Heart right ventricle (tissue), 16 donors: ENCODE results near the gene TTLL8. TPM values are rescaled to one million over a fixed set of nuclear protein-coding genes. Genes with fewer than 3 reads are reported as not detected.

Experiments
- ATAC-seq, 8 donors: fragments of 200-7000 bp; cut with Tn5 transposase; one replicate each; pipeline ENCODE4 v1.9.1; 2020; ENCODE audit warnings: mild to moderate bottlenecking in 8 of 8, moderate library complexity in 8 of 8, moderate number of reproducible peaks in 1 of 8
- DNase-seq, 2 donors: peaks; one replicate each; pipeline ENCODE4 v3.0.0-alpha.2; 2020
- H3K27ac ChIP-seq, 10 donors: fragments of 200-600 bp; sonication (generic) in 2 of 10; one replicate each; pipeline versions ENCODE4 v1.5.0 to v1.8.0; 2020 to 2022; ENCODE audit warnings: mild to moderate bottlenecking in 3 of 10
- H3K27me3 ChIP-seq, 7 donors: fragments of 200-600 bp; one replicate each; pipeline ENCODE4 v1.8.0; 2021 to 2022; ENCODE audit warnings: mild to moderate bottlenecking in 2 of 7
- H3K36me3 ChIP-seq, 9 donors: fragments of 200-600 bp; sonication (generic) in 1 of 9; one replicate each; pipeline versions ENCODE4 v1.5.0 to v1.8.0; 2020 to 2022; ENCODE audit warnings: mild to moderate bottlenecking in 2 of 9
- H3K4me1 ChIP-seq, 9 donors: fragments of 200-600 bp; sonication (generic) in 1 of 9; one replicate each; pipeline versions ENCODE4 v1.5.0 to v1.8.0; 2020 to 2022; ENCODE audit warnings: mild to moderate bottlenecking in 4 of 9
- H3K4me3 ChIP-seq, 10 donors: fragments of 200-600 bp; sonication (generic) in 2 of 10; one replicate each; pipeline versions ENCODE4 v1.5.0 to v1.8.0; 2020 to 2022; ENCODE audit warnings: mild to moderate bottlenecking in 7 of 10, moderate library complexity in 2 of 10
- H3K9me3 ChIP-seq, 11 donors: fragments of 200-600 bp in 10 of 11; sonication (generic) in 2 of 11; one replicate each; pipeline versions ENCODE4 v1.5.0 to v1.8.0; 2013 to 2022; ENCODE audit warnings: mild to moderate bottlenecking in 2 of 11, control low read depth in 1 of 11, moderate library complexity in 1 of 11
- CTCF ChIP-seq, 9 donors: fragments of 200-600 bp; sonication (generic) in 2 of 9; IDR thresholded peaks; one replicate each; pipeline versions ENCODE4 v1.5.0 to v1.8.0; 2021 to 2022; ENCODE audit warnings: antibody characterized with exemption in 9 of 9, mild to moderate bottlenecking in 5 of 9, moderate library complexity in 1 of 9
- WGBS, 2 donors: extraction: QIAGEN DNeasy Blood & Tissue Kit; methylation state at CpG; one replicate each; pipeline ENCODE4 v1.1.7; 2013; ENCODE audit warnings: inconsistent platforms in 1 of 2; 5-methylcytosine and 5-hydroxymethylcytosine counted together
- intact Hi-C, 10 donors: fragments of 100-400 bp; cut with DNase I; formaldehyde crosslinking; loops; one replicate each; pipeline versions ENCODE4 v1.11.1 to v1.14.2; 2022
- polyA plus RNA-seq, 2 donors: library from polyadenylated mRNA; stranded (reverse); fragments of 200-250 nt; gene quantifications; one replicate each; pipeline ENCODE4 v1.2.3, GENCODE V29; 2013
- total RNA-seq, 10 donors: library from RNA; stranded (reverse); fragmentation: NEBNext Ultra II Directional in 3 of 10; extraction: Animal tissue kit (Norgen Biotek cat#: 25700) in 3 of 10; gene quantifications; one replicate each; pipeline versions ENCODE4 v1.2.1 to v1.2.4, GENCODE V29; 2021 to 2023
- donor health status: Arrhythmogenic right ventricular cardiomyopathy.
- donor health status: ischemic (EF 13 %, LVEDD 7.1; RV severe dilation, severe dysfunction).
- donor health status: healthy with polysubstance abuse.
- donor health status: DM: no; HTN: yes; CAD: no.
- donor health status: DM: no; HTN: no; CAD: no.
- donor health status: ischemic (EF 25% LVEDD 6.9; RV normal size, moderate dysfunction).
- donor health status: ischemic (EF 25% LVEDD 5.7; RV mildly dilated, moderate dysfunction).
- donor health status: healthy.
- donor health status: DM: yes; HTN: yes; CAD: no.
- donor health status: Ischemic cardiomyopathy.
- donor health status: ischemic (EF 35%, LVEDD 5.7; RV mildly dilated, moderate dysfunction).
- donor health status: nonischemic (EF 11% LVEDD 7.7; RV severe dilation, severe dysfunction).
- donor health status: DM: yes; HTN: yes; CAD: no.
- donor health status: PGD.
- donor health status: ischemic (EF 29% LVEDD 5.4; RV normal size, mild dysfunction).
- donor health status: nonischemic (EF 23%, LVEDD 6.1; RV moderate dilation, normal function).

The TTLL8 gene
- total and polyA plus RNA-seq, 12 donors = not detected

GRCh38 chr22:50012211-50013181 lies 45.6 kb downstream of the TTLL8 start, which contains the start of gene IL17REL:
Gene IL17REL, minus strand, starts transcription at chr22:50012765. Its CDS starts 119 bp downstream, at chr22:50012646.
- Histone ChIP-seq H3K36me3 (no peaks in the 10 kb centered on the region), H3K4me1 (peaks cover 0 to 12% (median 6%) of the 10 kb centered on the region in 9 donors), H3K27me3 (peaks cover 39 to 92% (median 81%) of the 10 kb centered on the region in 7 donors), H3K4me3 (no peak within 1 kb of the TSS), H3K27ac (no peak within 1 kb of the TSS), H3K9me3 (no peaks in the 10 kb centered on the region)
- TF ChIP-seq CTCF (IDR thresholded peaks at IDR 0.05) = peak in 5 of 9 donors; percentile 14 to 42 (median 27)
- ATAC-seq = peak in 4 of 8 donors; percentile 31 to 54 (median 40)
- no peak for DNase-seq
- intact Hi-C loops = no loop called here
- 50 to 56% methylated on average over 29 of the region's 29 CpGs for WGBS, 2 donors

GRCh38 chr22:50011447-50012210 lies 46.5 kb downstream of the TTLL8 start:
- peaks cover 39 to 83% (median 73%) of the 10 kb centered on the region in 7 donors for H3K27me3 ChIP-seq
- no peak overlapping the region for H3K4me3 ChIP-seq
- no peak for ATAC-seq
- TF ChIP-seq CTCF (IDR thresholded peaks at IDR 0.05) = no peak
- intact Hi-C loops = no loop called here
- DNase-seq = no peak
- no peaks in the 10 kb centered on the region for H3K36me3 ChIP-seq
- no peak overlapping the region for H3K27ac ChIP-seq
- 46 to 49% methylated on average over 18 of the region's 18 CpGs for WGBS, 2 donors
- H3K9me3 ChIP-seq = no peaks in the 10 kb centered on the region
- H3K4me1 ChIP-seq = peaks cover 0 to 12% (median 6%) of the 10 kb centered on the region in 9 donors

DNA sequence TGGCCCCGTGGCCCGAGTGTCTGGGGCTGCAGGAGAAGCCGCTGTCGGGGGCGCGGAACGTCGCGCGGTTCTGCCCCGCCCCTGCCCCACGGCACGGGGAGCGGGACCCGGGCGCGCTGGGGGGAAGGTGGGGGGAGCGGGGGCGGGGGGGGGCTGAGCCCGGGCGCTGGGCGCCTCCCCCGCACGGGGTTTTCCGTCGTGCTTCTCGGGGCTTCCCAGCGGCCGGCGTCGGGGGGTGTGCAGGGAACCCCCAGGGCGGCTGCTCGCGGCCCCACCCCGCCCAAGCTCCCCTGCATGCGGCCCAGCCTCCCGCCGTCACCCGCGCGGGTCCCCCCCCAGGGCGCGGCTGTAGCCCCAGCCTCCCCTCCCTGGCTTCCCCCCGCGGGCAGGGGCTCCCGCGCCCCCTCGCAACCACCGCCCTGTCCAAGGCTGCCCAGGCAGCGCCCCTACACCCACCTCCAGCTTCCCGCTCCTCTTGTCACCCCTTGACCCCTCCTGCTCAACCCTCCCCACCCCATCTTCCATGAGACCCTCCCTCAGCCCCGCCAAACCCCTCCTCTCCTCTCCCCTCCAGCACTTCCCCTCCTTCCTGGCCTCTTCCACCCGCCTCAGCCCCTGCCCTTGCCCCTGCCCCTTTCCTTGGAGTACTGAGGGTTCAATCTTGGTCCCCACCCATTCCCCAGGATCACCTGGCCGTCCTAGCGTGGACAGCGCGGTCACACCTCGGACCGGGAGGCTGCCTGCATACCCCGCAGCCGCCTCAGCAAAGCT lies 47.2 kb downstream of the TTLL8 start:
- ATAC-seq = no peak

More for the DNA sequence above, 47.2 kb downstream of the TTLL8 start:
- no peaks in the 10 kb centered on the region for H3K9me3 ChIP-seq
- H3K36me3 ChIP-seq = no peaks in the 10 kb centered on the region
- no peak for TF ChIP-seq CTCF (IDR thresholded peaks at IDR 0.05)
- H3K4me1 ChIP-seq = peaks cover 0 to 12% (median 6%) of the 10 kb centered on the region in 9 donors
- H3K27me3 ChIP-seq = peaks cover 37 to 76% (median 65%) of the 10 kb centered on the region in 7 donors
- H3K4me3 ChIP-seq = no peak overlapping the region
- H3K27ac ChIP-seq = no peak overlapping the region
- no peak for DNase-seq
- intact Hi-C loops = no loop called here
- 5 to 9% methylated on average over 21 to 60 of the region's 61 CpGs for WGBS, 2 donors
